HG02759 (cell line): ENCODE measurements around the gene SMARCC2.
"Not testable (repeated sequence)": the region's sequence is repeated elsewhere in the genome, so short reads cannot be mapped to it uniquely, and the experiment has no call there.

Source experiments
- ATAC-seq: cut with Tn5 transposase; IDR thresholded peaks from one replicate; pipeline ENCODE4 v1.9.1; 2021; ENCODE audit warnings: mild to moderate bottlenecking, moderate library complexity; ENCODE audit not compliant: unreplicated experiment

The SMARCC2 gene

DNA sequence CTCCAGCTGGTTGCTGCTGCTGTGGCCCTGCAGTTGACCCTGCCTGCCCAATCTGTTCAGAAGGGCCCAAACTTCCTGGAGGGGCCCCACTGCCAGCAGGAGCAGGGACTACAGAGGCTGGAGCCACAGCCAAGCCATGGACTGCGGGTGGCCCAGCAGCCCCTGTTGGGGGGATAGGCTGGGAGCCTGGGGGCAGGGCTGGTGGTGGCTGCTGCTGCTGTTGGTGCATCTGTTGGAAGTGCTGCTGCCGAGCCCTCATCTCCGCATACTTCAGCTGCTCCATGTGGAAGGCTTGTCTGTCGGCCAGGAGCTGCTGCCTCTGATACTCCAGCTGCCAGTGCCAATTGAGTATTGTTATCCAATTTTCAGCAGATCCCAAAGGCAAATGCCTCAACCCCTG, 23.9 kb downstream of the SMARCC2 start:
- ATAC-seq = no peak

DNA sequence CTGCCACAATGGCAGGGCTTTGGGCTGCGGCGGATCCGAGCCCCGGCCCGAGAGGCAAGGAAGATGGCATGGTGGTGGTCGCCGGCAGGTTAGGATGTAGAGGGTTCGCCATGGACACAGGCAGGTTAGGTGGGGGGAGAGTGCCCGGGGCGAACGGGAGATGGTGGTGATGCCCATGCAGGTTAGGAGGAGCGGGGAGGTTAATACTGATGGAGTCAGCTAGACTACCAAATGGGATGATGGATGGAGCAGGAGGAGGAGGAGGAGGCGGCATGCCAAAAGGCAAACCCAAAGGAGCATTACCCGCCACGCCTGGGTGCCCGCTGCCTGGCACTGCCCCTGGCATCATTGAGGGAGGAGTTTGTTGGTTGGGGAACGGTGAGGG, 24.9 kb downstream of the SMARCC2 start:
- no peak for ATAC-seq

DNA sequence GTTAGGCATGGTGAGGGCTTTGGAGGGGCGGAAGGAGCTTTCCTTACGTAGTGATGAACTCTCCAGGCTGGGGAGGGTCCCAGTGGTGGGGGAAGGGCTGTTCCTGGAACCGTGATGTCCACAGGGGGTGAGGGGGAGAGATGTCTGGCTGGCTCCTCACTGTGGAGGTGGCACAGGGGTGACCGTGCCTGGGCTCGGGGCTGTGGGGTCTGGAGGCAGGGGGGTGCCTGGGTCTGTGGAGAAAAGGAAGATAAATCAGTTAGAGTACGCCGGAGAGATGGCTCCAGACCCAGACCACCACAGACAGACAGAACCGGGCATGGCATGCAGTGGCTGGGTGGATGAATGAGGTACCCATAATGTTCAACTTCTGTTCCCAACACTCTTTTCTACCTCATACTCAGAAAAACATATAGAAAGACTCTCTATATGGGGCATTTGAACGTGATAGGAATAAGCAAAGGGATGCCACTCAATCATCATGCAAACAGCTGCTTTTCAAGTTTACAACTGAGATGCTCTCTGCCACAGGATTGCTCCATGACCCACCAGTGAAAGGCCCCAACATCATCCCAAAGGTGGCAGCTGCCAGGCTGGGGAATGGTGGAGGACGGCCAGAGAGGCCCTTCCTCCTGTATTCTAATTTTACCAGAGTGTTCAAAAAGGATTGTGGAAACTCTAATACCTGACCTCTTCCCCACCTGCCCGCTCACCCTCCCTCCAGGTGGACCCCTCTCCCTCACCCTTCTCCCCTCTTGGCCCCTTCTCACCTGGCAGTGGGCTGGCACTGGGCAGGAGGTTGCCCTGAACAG, 25.5 kb downstream of the SMARCC2 start:
- no peak for ATAC-seq

DNA sequence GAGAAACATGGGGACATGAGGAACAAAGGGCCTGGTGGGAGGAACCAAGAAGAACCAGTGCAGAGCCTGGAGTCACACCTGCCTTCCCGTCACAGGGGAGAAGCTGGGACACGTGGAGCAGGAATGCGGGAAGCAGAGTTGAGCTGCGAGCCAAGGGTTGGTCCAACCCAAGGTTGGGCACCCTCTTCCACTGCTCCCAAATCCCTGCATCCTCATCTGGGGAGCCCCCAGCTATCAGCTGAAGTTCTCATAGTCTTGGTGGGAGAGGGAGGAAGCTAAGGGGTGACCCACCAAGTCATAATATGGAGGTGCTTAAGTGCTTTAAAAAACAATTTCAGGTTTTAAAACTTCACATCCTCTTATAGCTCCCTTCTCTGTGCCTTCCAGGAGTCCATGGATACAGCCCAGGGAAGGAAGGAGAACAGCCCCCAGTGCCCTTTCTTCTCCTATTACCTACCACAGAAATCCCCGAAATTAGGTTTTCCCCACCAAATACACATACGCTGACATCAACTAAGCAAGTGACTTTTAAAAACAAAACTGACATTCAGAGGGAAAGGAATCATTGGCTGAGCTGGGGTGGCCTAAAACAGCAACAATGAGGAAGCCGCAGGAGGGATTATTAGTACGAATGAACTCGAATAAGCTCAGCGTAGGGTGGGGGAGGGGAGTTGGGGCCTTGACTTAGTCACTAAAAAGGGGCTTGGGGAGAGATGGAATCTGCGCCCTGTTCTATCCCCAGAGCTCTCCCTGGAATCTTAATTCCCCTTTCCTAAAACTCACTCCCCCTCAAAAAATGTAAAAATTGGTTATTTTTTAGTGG, 26.6 kb downstream of the SMARCC2 start:
- no peak for ATAC-seq

DNA sequence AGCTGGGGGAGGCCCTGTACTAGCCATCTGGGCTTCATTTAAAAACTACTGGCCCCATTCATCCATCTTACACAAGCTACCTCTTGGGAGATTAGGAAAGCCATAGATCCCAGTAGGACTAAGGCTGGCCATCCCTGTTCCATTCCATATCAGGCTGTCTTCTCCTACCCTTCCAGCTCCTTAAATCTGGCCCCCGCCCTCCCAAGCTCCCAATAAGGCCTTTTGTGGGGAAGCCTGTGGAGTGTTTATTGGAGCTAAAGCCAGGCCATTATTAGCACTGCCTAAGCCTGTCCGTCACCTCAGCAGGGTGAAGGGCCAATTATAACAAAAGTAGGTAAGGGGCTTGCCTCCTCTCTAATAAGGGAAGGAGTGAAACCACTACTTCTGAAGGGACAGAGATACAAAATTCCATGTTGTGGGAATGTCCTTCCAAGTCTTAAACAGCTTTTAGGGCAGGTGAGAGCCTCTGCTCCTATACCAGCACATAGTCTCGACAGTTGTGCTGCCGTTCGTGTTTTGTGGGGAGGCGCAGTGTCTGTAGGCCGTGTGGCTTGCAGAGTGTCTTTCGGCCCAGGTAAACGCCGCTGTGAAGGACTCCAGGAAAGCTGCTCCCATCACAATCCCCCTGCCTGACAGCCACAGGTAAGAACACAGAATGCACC, 27.5 kb downstream of the SMARCC2 start:
- no peak for ATAC-seq

DNA sequence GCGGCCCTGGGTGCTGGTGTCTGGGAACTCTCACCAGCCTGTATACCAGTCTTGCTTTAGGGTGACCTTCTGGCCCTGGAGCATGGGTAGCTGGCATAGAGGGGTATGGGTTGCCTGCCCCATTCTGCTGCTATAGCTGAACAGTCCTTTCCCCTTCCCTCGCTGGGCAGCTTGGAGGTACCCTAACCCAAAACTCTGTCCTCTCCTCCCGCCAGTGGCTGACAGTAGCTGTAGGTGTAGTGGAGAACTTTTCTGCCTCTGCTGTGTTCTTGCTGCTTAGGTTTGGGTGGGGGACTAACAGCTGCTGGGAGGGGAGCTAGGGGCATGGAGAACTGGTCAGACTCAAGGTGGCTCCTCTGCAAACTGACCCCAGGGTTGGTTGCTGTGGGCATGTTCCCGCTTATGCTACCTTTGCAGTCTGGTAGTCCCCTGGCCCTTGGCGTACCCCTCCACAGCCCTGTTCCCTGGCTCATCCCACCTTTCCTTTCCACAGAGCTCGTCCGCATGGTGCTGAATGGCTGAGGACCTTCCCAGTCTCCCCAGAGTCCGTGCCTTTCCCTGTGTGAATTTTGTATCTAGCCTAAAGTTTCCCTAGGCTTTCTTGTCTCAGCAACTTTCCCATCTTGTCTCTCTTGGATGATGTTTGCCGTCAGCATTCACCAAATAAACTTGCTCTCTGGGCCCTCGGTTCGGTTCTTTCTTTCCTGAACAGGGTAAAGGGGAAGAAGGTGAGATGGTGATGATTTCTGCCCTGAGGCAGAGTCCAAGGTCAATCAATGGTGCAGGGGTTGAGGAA, 28.2 kb downstream of the SMARCC2 start:
- no peak for ATAC-seq

DNA sequence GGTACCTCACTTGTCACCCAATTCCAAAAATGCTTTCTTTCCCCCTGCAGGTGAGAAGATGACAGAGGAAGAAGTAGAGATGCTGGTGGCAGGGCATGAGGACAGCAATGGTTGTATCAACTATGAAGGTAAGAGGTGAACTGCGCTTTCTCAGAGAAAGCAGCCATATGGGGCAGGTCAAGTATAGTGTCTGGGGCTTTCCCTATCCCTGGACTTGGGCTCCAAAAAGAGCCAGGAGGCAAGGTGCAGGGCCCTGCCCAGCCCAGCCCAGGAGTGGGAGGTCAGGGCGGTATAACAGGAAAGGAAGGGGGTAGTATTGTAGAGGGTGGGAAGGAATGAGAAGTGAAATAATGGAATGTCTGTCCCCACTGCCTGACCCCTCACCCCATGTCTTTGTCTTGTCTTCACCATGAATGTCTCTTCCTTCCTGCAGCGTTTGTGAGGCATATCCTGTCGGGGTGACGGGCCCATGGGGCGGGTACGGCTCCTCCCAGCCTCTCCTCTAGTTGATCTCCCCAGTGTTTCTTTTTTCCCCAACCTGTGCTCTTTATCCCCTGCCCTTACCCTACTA, 29.0 kb downstream of the SMARCC2 start:
- ATAC-seq = no peak

DNA sequence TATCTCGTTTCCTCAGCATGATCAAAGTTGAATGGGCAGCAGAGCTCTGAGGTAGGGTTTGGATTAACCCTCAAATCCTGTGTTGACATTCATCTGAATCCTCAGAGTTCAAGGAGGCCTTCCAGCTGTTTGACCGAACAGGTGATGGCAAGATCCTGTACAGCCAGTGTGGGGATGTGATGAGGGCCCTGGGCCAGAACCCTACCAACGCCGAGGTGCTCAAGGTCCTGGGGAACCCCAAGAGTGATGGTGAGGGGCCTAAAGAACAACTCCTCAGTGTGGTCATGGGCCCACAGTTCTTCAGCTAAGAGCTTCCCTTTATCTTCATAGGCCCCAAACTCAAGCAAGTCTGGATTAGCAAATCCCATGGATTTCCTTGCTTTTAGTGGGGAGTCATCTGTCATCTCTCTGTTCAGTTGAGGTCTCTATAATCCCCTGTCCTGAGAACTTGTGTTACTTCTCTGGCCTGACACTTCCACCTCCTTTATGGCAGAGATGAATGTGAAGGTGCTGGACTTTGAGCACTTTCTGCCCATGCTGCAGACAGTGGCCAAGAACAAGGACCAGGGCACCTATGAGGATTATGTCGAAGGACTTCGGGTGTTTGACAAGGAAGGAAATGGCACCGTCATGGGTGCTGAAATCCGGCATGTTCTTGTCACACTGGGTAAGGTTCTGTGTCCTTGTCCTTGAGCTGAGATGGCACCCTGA, 29.6 kb downstream of the SMARCC2 start:
- no peak for ATAC-seq

DNA sequence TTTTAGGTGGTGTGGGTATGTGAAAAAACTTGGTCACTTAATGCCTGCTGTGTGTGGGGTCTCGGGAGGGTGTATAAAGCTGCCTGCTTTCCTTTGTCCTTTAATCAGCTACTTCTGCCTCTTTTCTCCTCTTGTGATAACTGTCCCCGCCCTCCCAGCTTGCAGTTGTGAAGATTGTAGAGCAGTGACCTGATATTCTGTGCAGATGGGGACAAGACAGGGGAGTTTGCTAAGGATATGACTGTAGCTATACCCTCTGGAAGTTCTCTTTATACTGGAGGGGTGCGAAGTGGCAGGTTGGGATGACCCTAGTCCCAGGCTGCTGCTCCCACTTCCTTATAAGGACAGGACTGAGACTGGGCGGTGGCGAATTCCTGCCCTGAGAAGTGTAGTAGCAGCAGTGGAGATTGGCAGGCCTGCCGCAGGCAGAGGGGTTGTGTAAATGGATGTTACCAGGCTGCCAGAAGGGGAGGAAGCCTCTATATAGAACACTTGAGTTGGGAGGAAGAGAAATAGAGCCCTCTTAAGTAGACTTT, 30.3 kb downstream of the SMARCC2 start:
- ATAC-seq = no peak

DNA sequence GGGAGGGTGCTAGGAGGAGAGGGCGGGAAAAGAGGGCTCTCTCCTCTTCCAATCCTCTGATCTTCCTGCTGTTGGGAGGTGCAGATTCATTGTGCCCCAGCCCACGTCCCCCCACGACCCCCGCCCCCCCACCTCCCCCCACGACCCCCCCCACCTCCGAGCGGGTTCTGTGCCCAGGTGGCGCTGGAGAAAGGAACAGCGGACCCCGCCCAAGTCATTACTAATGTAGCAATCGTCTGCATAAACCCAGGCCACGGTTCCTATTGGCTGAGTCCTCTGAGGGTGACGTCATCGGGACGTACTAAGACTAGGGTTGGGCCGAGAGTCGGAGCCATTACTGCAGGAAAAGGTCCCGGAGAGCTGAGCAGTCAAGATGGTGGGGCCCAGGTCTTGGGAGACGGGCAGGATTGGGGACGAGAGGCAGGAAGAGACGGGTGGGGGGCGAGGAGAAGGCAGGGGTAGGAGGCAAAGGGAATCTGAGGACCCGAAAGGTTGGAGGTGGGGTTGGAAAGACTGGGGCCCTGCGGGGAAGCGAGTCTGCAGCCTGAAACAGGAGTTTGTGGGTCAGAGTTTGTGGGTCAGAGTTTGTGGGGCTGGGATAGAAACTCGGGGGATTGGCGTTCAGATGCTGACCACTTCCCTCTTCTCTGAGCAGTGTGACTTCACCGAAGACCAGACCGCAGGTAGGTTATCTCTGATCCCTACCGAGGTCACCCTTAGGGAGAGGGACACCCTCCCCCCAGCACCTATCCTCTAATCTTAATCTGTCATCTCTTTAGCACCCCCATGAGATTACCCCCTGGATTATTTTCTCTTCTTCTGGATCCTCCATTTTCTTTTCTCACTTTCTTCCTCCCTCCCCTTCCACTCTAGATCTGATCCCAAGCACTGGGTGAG, 31.0 kb downstream of the SMARCC2 start, which contains the start of gene MYL6:
MYL6 (plus strand) TSS at position 331 of the 897 bp plus-strand sequence; CDS start at position 374, 43 bp downstream.
- ATAC-seq = peak; percentile 89

DNA sequence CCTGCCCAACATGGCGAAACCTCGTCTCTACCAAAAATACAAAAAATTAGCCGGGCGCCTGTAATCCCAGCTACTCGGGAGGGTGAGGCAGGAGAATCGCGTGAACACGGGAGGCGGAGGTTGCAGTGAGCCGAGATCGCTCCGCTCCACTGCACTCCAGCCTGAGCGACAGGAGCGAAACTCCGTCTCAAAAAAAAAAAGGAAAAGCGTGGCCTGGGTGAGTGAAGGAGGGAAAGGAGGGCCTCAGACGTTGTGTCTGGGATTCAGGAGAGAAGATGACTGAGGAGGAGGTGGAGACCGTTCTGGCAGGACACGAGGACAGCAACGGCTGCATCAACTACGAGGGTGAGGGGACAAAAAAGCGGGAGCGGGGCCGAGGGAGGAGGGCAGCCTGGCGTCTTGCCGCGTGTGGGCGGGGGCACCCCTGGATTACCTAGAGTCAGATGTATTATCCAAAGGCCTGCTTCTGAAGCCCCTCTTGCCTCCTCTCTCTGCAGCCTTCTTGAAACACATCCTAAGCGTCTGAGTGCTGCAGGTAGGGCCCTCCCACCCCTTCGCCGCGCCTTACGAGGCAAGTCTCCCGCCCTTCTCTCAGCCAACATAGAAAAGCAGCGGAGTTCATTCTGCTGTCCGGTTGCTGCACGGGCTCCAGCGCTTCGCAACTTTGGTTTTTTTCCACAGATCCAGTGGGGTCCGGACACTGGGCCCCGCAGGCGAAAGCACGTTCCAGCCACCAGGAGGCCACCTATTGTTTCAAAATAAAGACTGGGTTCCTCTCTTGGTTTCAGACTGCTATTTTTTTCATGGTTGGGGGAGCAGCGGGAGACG, 31.9 kb downstream of the SMARCC2 start:
- ATAC-seq = peak; percentile 34

DNA sequence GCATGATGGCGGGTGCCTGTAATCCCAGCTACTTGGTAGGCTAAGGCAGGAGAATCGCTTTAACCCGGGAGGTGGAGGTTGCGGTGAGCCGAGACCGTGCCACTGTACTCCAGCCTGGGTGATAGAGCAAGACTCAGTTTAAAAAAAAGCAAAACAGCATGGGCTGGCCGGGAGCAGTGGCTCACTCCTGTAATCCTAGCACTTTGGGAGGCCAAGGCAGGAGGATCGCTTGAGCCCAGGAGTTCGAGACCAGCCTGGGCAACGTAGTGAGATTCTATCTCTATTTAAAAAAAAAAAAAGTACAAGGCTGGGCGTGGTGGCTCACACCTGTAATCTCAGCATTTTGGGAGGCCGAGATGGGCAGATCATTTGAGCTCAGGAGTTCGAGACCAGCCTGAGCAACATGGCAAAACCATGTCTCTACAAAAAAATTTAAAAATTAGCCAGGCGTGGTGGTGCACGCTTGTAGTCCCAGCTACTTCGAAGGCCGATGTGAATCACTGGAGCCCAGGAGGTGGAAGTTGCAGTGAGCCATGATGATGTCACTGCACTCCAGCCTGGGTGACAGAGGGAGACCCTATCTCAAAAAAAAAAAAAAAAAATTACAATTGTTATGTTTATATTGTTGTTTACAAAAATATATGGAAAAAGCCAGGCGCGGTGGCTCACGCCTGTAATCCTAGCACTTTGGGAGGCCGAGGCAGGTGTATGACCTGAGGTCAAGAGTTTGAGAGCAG, 32.7 kb downstream of the SMARCC2 start:
- not testable (repeated sequence) for ATAC-seq

DNA sequence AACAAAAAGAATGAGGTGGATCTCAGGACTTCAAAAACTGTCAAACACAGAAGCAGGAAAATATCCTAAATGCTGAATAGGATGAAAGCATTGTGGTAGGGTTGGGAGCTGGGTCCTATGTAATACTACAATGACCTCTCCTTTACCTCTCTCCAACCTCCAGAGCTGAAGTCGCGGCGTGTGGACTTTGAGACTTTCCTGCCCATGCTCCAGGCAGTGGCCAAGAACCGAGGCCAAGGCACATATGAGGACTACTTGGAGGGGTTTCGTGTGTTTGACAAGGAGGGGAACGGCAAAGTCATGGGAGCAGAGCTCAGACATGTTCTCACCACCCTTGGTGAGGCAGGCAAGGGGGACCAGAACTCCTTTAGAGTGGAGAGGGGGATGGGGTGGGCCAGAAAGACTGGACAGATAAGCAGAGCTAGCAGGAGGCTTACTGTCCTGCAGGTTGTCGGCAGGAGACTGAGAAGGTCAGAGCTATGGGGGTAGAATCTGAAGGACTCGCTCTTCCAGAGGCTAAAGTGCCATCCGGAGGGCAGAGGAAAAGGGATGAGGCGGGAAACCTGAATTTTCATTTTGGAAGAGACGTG, 33.9 kb downstream of the SMARCC2 start:
- ATAC-seq = no peak

DNA sequence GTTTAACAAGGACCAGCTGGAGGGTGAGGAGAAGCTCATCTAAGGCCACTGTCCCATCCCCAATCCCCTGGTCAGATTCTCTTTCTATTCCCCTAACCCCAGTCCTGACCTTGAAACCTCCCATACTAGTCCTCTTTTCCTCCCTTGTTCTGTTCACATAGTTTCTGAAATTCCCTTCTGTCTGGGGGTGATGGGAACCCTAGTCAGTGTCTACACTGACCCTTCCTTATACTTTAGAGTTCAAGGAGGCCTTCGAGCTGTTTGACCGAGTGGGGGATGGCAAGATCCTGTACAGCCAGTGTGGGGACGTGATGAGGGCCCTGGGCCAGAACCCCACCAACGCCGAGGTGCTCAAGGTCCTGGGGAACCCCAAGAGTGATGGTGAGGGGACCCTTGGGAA, 34.5 kb downstream of the SMARCC2 start:
- ATAC-seq = no peak

DNA sequence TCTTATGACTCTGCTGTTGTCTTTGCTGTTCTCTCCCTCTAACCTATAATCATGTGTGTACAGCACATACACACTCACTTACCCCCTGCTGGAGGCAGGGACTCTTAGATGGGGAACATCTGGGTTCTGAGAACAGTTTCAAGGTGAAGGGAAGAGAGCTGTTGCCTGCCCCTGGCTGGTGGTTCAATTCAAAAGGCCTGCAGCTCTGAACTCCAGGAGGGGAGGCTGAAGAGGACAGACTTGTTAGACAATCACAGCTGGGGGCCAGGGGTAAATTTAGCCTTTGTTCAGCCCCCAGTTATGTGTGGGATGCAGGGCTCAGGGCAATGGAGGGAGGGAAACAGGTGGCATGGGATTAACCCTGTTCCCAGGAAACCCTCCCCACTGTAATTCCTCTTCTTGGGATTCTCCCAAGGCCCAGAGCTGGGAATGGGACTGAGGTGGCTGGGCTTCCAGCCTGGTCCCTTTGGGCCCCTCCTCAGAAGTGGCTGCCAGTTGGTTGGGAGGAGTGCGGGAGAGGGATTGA, 35.0 kb downstream of the SMARCC2 start:
- ATAC-seq = no peak

DNA sequence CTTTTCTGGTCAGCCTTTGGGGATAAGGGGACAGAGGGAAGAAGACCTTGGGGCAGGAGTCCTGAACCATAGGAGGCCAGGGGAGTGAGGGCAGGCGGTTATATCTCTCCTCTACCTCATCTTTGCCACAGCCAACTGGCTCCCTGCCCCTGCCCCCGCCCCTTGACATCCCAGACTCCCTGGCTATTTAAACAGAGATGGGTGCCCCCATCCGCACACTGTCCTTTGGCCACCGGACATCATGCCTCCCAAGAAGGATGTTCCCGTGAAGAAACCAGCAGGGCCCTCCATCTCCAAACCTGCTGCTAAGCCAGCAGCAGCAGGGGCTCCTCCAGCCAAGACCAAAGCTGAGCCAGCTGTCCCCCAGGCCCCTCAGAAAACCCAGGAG, 35.6 kb downstream of the SMARCC2 start:
- ATAC-seq = no peak
